ENCODE results near the gene PPIP5K2.
"Not testable (repeated sequence)": the region's sequence is repeated elsewhere in the genome, so short reads cannot be mapped to it uniquely, and the experiment has no call there.

The PPIP5K2 gene

GRCh38 chr5:103119765-103120606 is at the start of gene PPIP5K2, which contains the start of gene GIN1:
PPIP5K2 (plus strand) TSS chr5:103120301; CDS start chr5:103129590, 9,289 bp downstream.
GIN1 (minus strand) TSS chr5:103120138; CDS start chr5:103108707, 11,431 bp downstream.
- Histone ChIP-seq H3K27me3 (no peaks in the 10 kb centered on the region), H3K4me1 (ENCODE audit: control insufficient read depth in 1 of 2, insufficient read depth in 1 of 2, low read depth in 1 of 2, low read length in 1 of 2) (peaks cover 36 to 39% of the 10 kb centered on the region in 2 experiments), H3K9me3 (no peaks in the 10 kb centered on the region), H3K27ac (peak within 1 kb of the TSS; percentile 96), H3K36me3 (peaks cover 8% of the 10 kb centered on the region), H3K4me3 (ENCODE audit: low read depth in 1 of 2, low read length in 1 of 2) (peak within 1 kb of the TSS; percentile 69 to 83)
- peak; percentile 60 for TF ChIP-seq CTCF (IDR thresholded peaks at IDR 0.05)

- H3K36me3 ChIP-seq; H3K27me3 ChIP-seq; H3K4me3 ChIP-seq (ENCODE audit: low read depth in 1 of 2, low read length in 1 of 2); H3K27ac ChIP-seq; H3K4me1 ChIP-seq (ENCODE audit: control insufficient read depth in 1 of 2, insufficient read depth in 1 of 2, low read depth in 1 of 2, low read length in 1 of 2); H3K9me3 ChIP-seq: not testable (repeated sequence)
Measured at GRCh38 chr5:103073500-103073899, 46.6 kb upstream of the PPIP5K2 start.

GRCh38 chr5:103075442-103075841 is 44.7 kb upstream of the PPIP5K2 start:
- Histone ChIP-seq H3K4me3 (ENCODE audit: low read depth in 1 of 2, low read length in 1 of 2) (no peak overlapping the region), H3K36me3 (no peaks in the 10 kb centered on the region), H3K9me3 (peaks cover 4% of the 10 kb centered on the region), H3K27ac (no peak overlapping the region), H3K27me3 (no peaks in the 10 kb centered on the region), H3K4me1 (ENCODE audit: control insufficient read depth in 1 of 2, insufficient read depth in 1 of 2, low read depth in 1 of 2, low read length in 1 of 2) (no peaks in the 10 kb centered on the region)
- no peak for TF ChIP-seq CTCF (IDR thresholded peaks at IDR 0.05)

- no peak for TF ChIP-seq CTCF (IDR thresholded peaks at IDR 0.05)
- H3K9me3 ChIP-seq = peaks cover 4% of the 10 kb centered on the region
- H3K4me1 ChIP-seq (ENCODE audit: control insufficient read depth in 1 of 2, insufficient read depth in 1 of 2, low read depth in 1 of 2, low read length in 1 of 2) = no peaks in the 10 kb centered on the region
Measured at GRCh38 chr5:103079796-103080195, 40.3 kb upstream of the PPIP5K2 start.

GRCh38 chr5:103086547-103086946 is 33.6 kb upstream of the PPIP5K2 start:
- no peaks in the 10 kb centered on the region for H3K27me3 ChIP-seq
- no peaks in the 10 kb centered on the region for H3K9me3 ChIP-seq
- H3K27ac ChIP-seq = no peak overlapping the region
- no peak overlapping the region for H3K4me3 ChIP-seq (ENCODE audit: low read depth in 1 of 2, low read length in 1 of 2)
- no peaks in the 10 kb centered on the region for H3K4me1 ChIP-seq (ENCODE audit: control insufficient read depth in 1 of 2, insufficient read depth in 1 of 2, low read depth in 1 of 2, low read length in 1 of 2)
- peaks cover 22% of the 10 kb centered on the region for H3K36me3 ChIP-seq
- no peak for TF ChIP-seq CTCF (IDR thresholded peaks at IDR 0.05)

More at GRCh38 chr5:103079796-103080195, 40.3 kb upstream of the PPIP5K2 start:
- Histone ChIP-seq H3K4me3 (ENCODE audit: low read depth in 1 of 2, low read length in 1 of 2) (no peak overlapping the region), H3K36me3 (no peaks in the 10 kb centered on the region), H3K27ac (no peak overlapping the region), H3K27me3 (no peaks in the 10 kb centered on the region)

GRCh38 chr5:103089272-103089671 is 30.8 kb upstream of the PPIP5K2 start:
- peaks cover 22% of the 10 kb centered on the region for H3K36me3 ChIP-seq
- no peaks in the 10 kb centered on the region for H3K9me3 ChIP-seq
- H3K4me3 ChIP-seq (ENCODE audit: low read depth in 1 of 2, low read length in 1 of 2) = no peak overlapping the region
- no peaks in the 10 kb centered on the region for H3K4me1 ChIP-seq (ENCODE audit: control insufficient read depth in 1 of 2, insufficient read depth in 1 of 2, low read depth in 1 of 2, low read length in 1 of 2)
- no peak overlapping the region for H3K27ac ChIP-seq
- no peak for TF ChIP-seq CTCF (IDR thresholded peaks at IDR 0.05)
- no peaks in the 10 kb centered on the region for H3K27me3 ChIP-seq

Measured in neutrophil (primary cell).